T-helper 17 cell (primary cell): ENCODE measurements around the gene CREB3L1. TPM values are rescaled to one million over a fixed set of nuclear protein-coding genes. Genes with fewer than 3 reads are reported as not detected.

Experiments
- ATAC-seq: fragments of 150-1000 bp; cut with Tn5 transposase; 2 replicates; pipeline ENCODE4 v1.10.0; 2021; ENCODE audit warnings: mild to moderate bottlenecking, moderate library complexity
- DNase-seq, 3 donors: peaks; one replicate each; pipeline versions ENCODE4 v3.0.0 to v3.0.0-alpha.2; 2020 to 2021
- H3K9me3 ChIP-seq: one replicate; pipeline ENCODE4 v1.7.0; 2013; ENCODE audit warnings: low read length, mild to moderate bottlenecking; ENCODE audit not compliant: control insufficient read depth, poor library complexity, severe bottlenecking
- H3K27ac Mint-ChIP-seq: one replicate; pipeline ENCODE4 v1.8.0; 2022; ENCODE audit warnings: mild to moderate bottlenecking, moderate library complexity, mixed read lengths
- H3K27me3 Mint-ChIP-seq: one replicate; pipeline ENCODE4 v1.8.0; 2022; ENCODE audit warnings: mixed read lengths
- H3K36me3 Mint-ChIP-seq: one replicate; pipeline ENCODE4 v1.8.0; 2022; ENCODE audit warnings: low read depth, mixed read lengths
- H3K4me1 Mint-ChIP-seq: one replicate; pipeline ENCODE4 v1.8.0; 2022; ENCODE audit warnings: mild to moderate bottlenecking, mixed read lengths
- H3K4me3 Mint-ChIP-seq: one replicate; pipeline ENCODE4 v1.8.0; 2022; ENCODE audit warnings: mild to moderate bottlenecking, moderate library complexity, mixed read lengths
- total RNA-seq, 4 donors: library from RNA in 2 of 4; stranded (reverse) in 2 of 4; gene quantifications; one replicate each; pipeline ENCODE4 v1.2.3 and lab custom pipeline; 2022 to 2026

CREB3L1 gene
- total RNA-seq, 2 donors from 2014 or later, result not detected

DNA sequence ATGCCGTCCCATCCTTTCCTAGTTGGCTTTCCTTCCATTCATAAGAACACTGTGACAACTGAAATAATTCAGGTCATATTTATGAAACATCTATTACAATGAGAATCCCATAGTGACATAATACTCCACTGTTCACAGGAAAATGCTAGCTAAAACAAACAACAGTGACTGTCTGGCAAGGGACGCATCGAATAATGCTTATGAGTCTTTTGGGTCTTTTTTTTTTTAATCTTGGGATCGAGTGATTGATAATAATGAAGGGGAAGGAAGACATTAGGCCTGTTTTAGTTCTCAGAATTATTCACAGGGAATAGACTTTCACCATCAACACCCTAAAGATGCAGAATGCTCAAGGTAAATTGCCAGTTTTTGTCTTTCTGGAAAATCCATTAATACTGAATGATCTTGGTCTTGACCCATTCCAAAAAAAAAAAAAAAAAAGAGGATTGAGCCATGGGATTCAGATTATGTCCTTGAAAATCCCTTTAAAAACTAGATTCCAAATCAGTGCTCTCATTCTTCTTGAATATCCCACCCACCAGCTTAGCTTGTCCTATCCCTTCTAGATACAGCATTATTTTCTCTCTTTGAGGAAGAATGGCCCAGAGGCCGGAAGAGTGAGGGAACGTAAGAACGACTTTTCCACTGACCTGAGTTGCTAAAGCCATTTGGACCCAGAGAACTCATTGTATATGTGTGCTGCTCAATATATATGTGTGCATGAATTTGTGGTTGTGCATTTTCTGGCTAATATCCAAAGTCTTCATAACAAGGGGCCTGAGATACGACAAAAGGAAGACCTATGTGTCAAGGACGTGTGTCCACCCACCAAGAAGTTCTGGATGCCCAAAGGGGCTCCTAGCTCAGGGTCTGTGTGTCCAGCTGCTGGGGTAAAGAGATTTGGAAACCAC is 35.2 kb upstream of the CREB3L1 start:
- peaks cover 18% of the 10 kb centered on the region for H3K27me3 Mint-ChIP-seq
- peaks cover 3% of the 10 kb centered on the region for H3K36me3 Mint-ChIP-seq
- H3K27ac Mint-ChIP-seq, result no peak overlapping the region
- H3K4me1 Mint-ChIP-seq, result peaks cover 15% of the 10 kb centered on the region
- ATAC-seq (no peak), DNase-seq (no peak)
- peak overlapping the region; percentile 87 for H3K4me3 Mint-ChIP-seq
- no peaks in the 10 kb centered on the region for H3K9me3 ChIP-seq

DNA sequence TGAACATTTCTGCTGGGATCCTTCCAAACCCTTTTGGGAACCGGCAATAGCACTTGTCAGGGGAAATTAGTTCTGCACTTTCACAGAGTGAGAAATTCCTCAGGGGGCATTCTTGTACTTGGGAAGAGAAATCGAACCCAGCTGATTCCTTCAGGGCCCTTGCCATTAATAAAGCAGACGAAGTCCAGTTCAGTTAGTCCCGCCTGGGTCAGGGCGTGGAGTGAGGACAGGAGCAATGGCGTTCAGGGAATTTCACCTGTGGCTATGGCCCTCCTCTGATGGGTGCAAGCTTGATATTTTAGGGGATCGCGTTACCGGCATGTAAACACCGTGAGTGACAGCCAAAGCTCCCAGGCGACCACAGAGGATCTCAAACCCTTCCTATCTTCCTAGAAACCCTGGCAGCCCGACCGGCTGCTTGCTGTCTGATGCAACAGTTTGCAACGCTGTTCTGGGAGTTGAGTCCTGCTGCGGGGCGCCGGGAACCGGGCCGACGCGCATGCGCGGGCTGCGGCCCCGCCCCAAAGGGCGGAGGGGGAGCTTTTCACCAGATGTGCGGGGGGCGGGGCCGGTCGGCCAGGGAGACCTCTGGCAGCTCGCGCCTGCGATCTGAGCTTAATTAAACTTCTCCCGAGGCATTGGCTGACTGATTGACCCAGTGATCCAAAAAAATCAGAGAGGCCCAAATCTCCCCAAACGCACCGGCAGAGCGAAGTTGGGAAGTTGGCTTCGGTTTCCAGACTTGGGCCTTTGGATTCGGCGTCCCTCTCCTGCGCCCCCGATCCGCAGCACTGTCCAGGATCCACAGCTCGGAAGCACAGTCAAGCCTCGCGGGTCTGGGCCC is 34.3 kb upstream of the CREB3L1 start:
- no peaks in the 10 kb centered on the region for H3K36me3 Mint-ChIP-seq
- H3K27me3 Mint-ChIP-seq, result peaks cover 13% of the 10 kb centered on the region
- H3K9me3 ChIP-seq, result no peaks in the 10 kb centered on the region

GRCh38 chr11:46243796-46244109 is 33.7 kb upstream of the CREB3L1 start:
- ATAC-seq (no peak), DNase-seq (no peak)
- H3K9me3 ChIP-seq, result no peaks in the 10 kb centered on the region
- Mint-ChIP-seq H3K36me3 (no peaks in the 10 kb centered on the region), H3K4me3 (peak overlapping the region; percentile 87), H3K27ac (peak overlapping the region; percentile 6), H3K4me1 (peaks cover 13% of the 10 kb centered on the region), H3K27me3 (peaks cover 13% of the 10 kb centered on the region)

More for the DNA sequence above, 34.3 kb upstream of the CREB3L1 start:
- Mint-ChIP-seq H3K4me3 (peak overlapping the region; percentile 87), H3K27ac (peak overlapping the region; percentile 6), H3K4me1 (peaks cover 10% of the 10 kb centered on the region)
- DNase-seq, result peak; percentile 81 to 85 (median 82)
- ATAC-seq, result peak; percentile 78

DNA sequence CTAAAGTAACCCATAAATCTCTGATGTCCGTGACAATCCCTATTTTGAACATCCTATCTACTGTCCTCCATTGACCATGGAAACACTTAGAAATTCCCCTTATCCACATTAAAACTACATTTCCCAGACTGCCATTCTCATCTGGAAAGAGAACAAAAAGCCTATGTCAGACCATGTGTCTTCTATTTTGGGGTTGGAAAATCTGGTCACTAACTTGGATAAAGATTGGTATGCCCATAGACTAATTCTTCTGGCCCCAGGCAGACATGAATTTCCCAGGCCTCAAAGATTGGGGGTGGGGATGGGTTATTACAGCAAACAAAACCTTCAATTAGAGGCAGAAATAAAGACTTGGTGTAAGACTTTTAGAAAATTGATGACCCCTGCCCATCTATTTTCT is 30.9 kb upstream of the CREB3L1 start:
- Mint-ChIP-seq H3K36me3 (peaks cover 6% of the 10 kb centered on the region), H3K4me1 (peaks cover 16% of the 10 kb centered on the region), H3K27me3 (peaks cover 22% of the 10 kb centered on the region), H3K4me3 (no peak overlapping the region), H3K27ac (no peak overlapping the region)
- no peak for DNase-seq
- no peaks in the 10 kb centered on the region for H3K9me3 ChIP-seq
- ATAC-seq, result no peak

DNA sequence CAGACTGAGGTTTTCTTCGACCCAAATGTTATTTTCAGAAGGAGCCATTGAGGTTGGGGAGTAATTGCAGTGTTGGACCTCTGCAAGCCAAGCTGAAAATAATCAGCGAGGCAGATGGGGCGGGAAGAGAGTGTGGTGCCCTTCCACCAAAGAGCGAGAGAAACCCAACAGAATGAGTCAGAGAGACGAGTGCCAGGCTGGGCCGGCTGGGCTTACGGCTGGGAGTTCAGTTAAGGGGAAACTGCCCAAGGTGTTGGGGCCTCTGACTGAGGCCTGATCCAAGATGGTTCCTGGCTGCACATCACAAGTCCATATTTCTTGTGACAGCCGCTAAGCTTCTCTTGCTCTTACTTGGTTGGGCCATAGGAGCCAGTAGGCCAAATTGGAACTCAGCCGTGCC is 30.4 kb upstream of the CREB3L1 start:
- Mint-ChIP-seq H3K27ac (no peak overlapping the region), H3K4me1 (peaks cover 15% of the 10 kb centered on the region), H3K27me3 (peaks cover 21% of the 10 kb centered on the region), H3K4me3 (no peak overlapping the region), H3K36me3 (peaks cover 6% of the 10 kb centered on the region)
- no peak for DNase-seq
- H3K9me3 ChIP-seq, result no peaks in the 10 kb centered on the region
- ATAC-seq, result no peak

GRCh38 chr11:46247659-46248058 is 29.8 kb upstream of the CREB3L1 start:
- no peak for DNase-seq
- peak; percentile 26 for ATAC-seq
- H3K27me3 Mint-ChIP-seq, result peaks cover 19% of the 10 kb centered on the region
- H3K4me1 Mint-ChIP-seq, result peaks cover 13% of the 10 kb centered on the region
- no peaks in the 10 kb centered on the region for H3K9me3 ChIP-seq
- H3K4me3 Mint-ChIP-seq, result no peak overlapping the region
- no peak overlapping the region for H3K27ac Mint-ChIP-seq
- peaks cover 6% of the 10 kb centered on the region for H3K36me3 Mint-ChIP-seq

- H3K9me3 ChIP-seq, result no peaks in the 10 kb centered on the region
- peaks cover 6% of the 10 kb centered on the region for H3K36me3 Mint-ChIP-seq
- no peak for DNase-seq
- peaks cover 19% of the 10 kb centered on the region for H3K27me3 Mint-ChIP-seq
- H3K4me3 Mint-ChIP-seq, result no peak overlapping the region
- no peak for ATAC-seq
- no peak overlapping the region for H3K27ac Mint-ChIP-seq
- H3K4me1 Mint-ChIP-seq, result peaks cover 9% of the 10 kb centered on the region
Observed at GRCh38 chr11:46248289-46249102, 29.0 kb upstream of the CREB3L1 start.

DNA sequence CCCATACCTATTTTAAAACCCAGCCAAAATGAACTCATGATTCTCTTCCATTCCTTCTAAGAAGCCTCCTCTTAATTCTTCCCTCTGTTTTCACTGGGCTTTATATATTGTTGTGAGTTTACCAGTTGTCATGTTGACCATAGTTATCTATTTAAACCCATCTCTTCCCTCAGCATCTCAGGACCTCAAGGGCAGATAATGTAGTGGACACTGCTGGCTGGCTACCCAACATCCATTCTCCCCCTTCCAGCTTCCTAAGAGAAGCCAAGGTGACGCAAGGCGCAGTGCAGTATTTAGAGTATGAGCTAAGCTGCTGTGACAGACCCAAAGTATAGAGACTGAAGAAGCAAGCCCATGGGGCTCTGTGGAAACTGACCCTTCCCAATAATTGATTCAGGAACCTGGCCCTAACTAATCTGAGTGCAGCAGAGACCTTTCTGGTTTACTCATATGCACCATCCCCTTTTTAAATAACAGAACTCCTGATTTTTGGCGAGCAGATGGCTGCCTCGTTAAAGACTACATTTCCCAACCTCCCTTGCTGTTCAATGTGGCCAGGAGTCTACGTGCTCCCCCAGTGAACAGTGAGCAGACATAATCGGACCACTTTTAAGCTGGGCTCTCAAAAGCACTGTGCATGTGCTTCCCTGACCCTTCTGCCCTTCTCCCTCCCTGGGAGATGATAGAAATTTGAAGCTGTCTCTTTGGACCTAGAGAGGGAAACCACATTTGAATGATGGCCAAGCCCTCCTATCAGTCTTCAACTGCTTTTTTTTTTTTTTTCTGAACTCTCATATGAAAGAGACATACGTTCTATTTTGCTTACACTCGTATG is 28.1 kb upstream of the CREB3L1 start:
- Mint-ChIP-seq H3K4me1 (peaks cover 6% of the 10 kb centered on the region), H3K4me3 (no peak overlapping the region), H3K36me3 (peaks cover 6% of the 10 kb centered on the region), H3K27ac (no peak overlapping the region), H3K27me3 (peaks cover 19% of the 10 kb centered on the region)
- no peaks in the 10 kb centered on the region for H3K9me3 ChIP-seq
- DNase-seq (no peak), ATAC-seq (no peak)

- H3K9me3 ChIP-seq, result no peaks in the 10 kb centered on the region
- Mint-ChIP-seq H3K27me3 (peaks cover 19% of the 10 kb centered on the region), H3K4me3 (no peak overlapping the region), H3K27ac (no peak overlapping the region), H3K36me3 (peaks cover 6% of the 10 kb centered on the region), H3K4me1 (peaks cover 6% of the 10 kb centered on the region)
- DNase-seq (no peak), ATAC-seq (no peak)
Observed at GRCh38 chr11:46249938-46250744, 27.3 kb upstream of the CREB3L1 start.

DNA sequence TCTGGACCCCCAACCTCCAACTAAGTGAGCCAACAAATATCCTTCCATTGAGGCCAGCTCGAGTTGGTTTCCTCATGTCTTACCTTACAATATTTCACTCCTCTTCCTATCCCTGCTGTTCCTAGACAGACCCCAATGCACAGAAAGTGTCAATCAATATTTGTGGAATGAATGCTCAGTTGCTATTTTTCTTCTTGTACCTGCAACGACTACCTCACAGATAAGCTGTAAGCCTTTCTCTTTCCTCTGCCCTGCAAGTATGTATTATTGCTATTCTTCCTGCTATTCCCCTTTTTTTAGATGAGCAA is 26.8 kb upstream of the CREB3L1 start:
- Mint-ChIP-seq H3K36me3 (peaks cover 6% of the 10 kb centered on the region), H3K27me3 (peaks cover 19% of the 10 kb centered on the region), H3K4me1 (peaks cover 6% of the 10 kb centered on the region), H3K4me3 (no peak overlapping the region), H3K27ac (no peak overlapping the region)
- DNase-seq (no peak), ATAC-seq (no peak)
- H3K9me3 ChIP-seq, result no peaks in the 10 kb centered on the region

GRCh38 chr11:46251954-46252353 is 25.5 kb upstream of the CREB3L1 start:
- Mint-ChIP-seq H3K27ac (no peak overlapping the region), H3K36me3 (peaks cover 6% of the 10 kb centered on the region), H3K27me3 (peaks cover 25% of the 10 kb centered on the region), H3K4me1 (peaks cover 6% of the 10 kb centered on the region), H3K4me3 (no peak overlapping the region)
- ATAC-seq (no peak), DNase-seq (no peak)
- H3K9me3 ChIP-seq, result no peaks in the 10 kb centered on the region
